Bronchial epithelial cell (primary cell): Measurements from ENCODE around the gene RAB3GAP1. TPM values are rescaled to one million over a fixed set of nuclear protein-coding genes. Genes with fewer than 3 reads are reported as not detected.
"Not testable (repeated sequence)": the region's sequence is repeated elsewhere in the genome, so short reads cannot be mapped to it uniquely, and the experiment has no call there.

ENCODE experiments used
- DNase-seq: peaks from one replicate; pipeline ENCODE4 v3.0.0-alpha.2; 2010; ENCODE audit warnings: low read depth
- FAIRE-seq: peaks from 2 replicates; lab custom pipeline; 2011; peaks lifted over from hg19 to GRCh38; lab: Jason Lieb, UNC
- H3K27me3 ChIP-seq: 2 replicates; pipeline ENCODE4 v1.5.1; 2011; ENCODE audit warnings: low read length; ENCODE audit not compliant: control insufficient read depth, insufficient read depth
- H3K36me3 ChIP-seq: 2 replicates; pipeline ENCODE4 v1.5.1; 2011; ENCODE audit warnings: low read length; ENCODE audit not compliant: control insufficient read depth, insufficient read depth
- H3K4me3 ChIP-seq: 2 replicates; pipeline ENCODE4 v1.5.1; 2011; ENCODE audit warnings: mild to moderate bottlenecking, low read depth, low read length, control low read depth
- total RNA-seq: library from RNA; depleted of rRNA; stranded (reverse); fragments of >200 nt; gene quantifications from 2 replicates; pipeline ENCODE4 v1.2.1, GENCODE V29; 2014
- TF ChIP-seq, protein P1 (sequence below): IDR thresholded peaks from 2 replicates; pipeline ENCODE4 v1.5.1; 2011; ENCODE audit warnings: mild to moderate bottlenecking, moderate library complexity, low read length, control low read depth, inconsistent platforms; ENCODE audit not compliant: insufficient read depth, severe bottlenecking

RAB3GAP1 gene
- total RNA-seq, 1 donor from 2014 or later: 120 TPM

DNA sequence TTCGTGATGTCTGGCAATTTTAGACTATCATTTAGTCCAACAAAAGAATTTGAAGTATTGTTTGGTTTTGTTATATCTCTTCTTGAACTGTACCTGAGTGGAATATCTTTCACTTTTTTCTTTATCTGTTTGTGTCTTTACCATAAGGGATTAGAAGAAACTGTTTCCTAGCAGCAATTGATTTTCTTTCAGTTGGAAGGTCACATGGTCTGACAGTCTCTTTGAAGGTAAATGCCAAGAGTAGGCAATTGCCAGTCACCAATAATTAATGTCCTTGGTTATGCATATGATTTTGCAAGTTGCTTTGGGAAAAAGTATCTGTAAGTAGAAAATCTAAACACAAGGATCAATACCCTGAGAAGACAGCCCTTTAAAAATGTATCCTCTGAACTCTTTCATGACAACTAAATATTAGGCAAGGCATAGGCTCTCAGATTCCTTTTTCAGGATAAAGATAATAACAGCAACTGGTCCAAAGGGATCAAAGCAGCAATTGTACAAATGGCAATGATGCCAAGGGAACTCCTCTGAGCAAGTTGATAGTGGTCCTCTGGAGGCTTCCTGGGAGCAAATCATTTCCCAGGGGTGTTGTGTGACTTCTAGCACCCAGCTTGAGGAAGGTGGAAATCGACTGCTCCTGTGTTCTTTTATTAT, 22.5 kb upstream of the RAB3GAP1 start:
- FAIRE-seq (no peak), DNase-seq (no peak)
- H3K36me3 ChIP-seq: no peaks in the 10 kb centered on the region
- H3K27me3 ChIP-seq: no peaks in the 10 kb centered on the region
- no peak overlapping the region for H3K4me3 ChIP-seq
- TF ChIP-seq, protein P1, sequence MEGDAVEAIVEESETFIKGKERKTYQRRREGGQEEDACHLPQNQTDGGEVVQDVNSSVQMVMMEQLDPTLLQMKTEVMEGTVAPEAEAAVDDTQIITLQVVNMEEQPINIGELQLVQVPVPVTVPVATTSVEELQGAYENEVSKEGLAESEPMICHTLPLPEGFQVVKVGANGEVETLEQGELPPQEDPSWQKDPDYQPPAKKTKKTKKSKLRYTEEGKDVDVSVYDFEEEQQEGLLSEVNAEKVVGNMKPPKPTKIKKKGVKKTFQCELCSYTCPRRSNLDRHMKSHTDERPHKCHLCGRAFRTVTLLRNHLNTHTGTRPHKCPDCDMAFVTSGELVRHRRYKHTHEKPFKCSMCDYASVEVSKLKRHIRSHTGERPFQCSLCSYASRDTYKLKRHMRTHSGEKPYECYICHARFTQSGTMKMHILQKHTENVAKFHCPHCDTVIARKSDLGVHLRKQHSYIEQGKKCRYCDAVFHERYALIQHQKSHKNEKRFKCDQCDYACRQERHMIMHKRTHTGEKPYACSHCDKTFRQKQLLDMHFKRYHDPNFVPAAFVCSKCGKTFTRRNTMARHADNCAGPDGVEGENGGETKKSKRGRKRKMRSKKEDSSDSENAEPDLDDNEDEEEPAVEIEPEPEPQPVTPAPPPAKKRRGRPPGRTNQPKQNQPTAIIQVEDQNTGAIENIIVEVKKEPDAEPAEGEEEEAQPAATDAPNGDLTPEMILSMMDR: no peak

DNA sequence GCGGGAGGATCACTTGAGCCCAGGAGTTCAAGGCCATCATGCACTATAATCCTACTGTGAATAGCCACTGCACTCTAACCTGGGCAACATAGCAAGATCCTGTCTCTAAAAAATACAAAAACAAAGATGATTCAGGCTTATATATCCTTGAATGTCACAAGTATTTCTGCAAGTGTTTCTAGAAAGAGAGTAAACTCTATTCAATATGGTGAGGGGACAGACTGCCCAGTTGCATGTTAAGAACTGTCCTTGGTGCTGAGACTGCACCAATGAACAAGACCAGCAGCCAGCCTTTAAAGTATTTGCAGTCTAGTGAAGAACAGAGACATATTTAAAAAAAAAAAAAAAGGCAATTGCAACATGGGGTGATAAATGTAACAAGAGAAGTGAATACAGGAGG, 21.3 kb upstream of the RAB3GAP1 start:
- FAIRE-seq: no peak
- peak; percentile 45 for DNase-seq

DNA sequence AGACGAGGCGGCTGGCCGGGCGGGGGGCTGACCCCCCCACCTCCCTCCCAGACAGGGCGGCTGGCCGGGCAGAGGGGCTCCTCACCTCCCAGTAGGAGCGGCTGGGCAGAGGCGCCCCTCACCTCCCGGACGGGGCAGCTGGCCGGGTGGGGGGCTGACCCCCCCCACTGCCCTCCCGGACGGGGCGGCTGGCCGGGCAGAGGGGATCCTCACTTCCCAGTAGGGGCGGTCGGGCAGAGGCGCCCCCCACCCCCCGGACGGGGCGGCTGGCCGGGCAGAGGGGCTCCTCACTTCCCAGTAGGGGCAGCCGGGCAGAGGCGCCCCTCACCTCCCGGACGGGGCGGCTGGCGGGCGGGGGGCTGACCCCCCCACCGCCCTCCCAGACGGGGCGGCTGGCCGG, 18.9 kb upstream of the RAB3GAP1 start:
- not testable (repeated sequence) for DNase-seq

More for the DNA sequence above, 21.3 kb upstream of the RAB3GAP1 start:
- H3K4me3 ChIP-seq: no peak overlapping the region
- no peaks in the 10 kb centered on the region for H3K27me3 ChIP-seq
- H3K36me3 ChIP-seq: no peaks in the 10 kb centered on the region
- TF ChIP-seq, protein P1: no peak

DNA sequence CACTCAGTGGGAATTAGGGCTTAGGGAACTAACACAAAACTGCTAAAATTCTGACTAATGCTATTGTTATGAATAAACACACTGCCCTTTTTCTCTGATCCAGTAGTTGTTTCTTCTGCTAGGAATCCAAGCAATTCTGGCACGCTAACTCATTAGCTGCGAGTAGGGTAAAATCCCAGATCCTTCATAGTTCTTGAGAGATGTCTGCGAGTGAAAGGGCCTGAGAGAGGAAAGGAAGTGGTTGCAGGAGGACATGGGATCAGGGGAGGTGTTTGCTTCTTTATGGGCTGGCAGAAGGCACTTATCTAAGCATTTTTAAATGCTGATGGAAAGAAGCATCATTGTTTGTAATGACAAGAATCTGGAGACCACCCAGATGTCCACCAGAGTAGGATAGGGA, 14.3 kb upstream of the RAB3GAP1 start:
- TF ChIP-seq, protein P1: no peak
- Histone ChIP-seq H3K36me3 (no peaks in the 10 kb centered on the region), H3K4me3 (no peak overlapping the region), H3K27me3 (no peaks in the 10 kb centered on the region)
- DNase-seq: no peak
- FAIRE-seq: no peak

More for the DNA sequence above, 18.9 kb upstream of the RAB3GAP1 start:
- not testable (repeated sequence) for H3K27me3 ChIP-seq, FAIRE-seq, H3K36me3 ChIP-seq, H3K4me3 ChIP-seq

DNA sequence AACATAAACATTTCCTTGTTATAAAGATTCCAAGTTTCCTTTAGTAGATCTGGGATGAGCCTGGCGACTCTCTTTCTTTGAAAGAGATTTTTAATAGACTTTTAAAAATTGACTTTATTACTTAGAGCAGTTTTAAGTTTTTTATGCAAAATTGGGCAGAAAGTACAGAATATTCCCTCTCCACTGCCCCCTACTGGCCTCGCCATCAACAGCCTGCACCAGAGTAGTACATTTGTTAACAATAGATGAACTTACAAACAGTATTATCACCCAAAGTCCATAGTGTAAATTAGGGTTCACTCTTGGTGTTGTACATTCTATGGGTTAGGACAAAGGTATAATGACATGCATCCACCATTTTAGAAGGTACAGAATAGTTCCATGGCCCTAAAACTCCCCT, 8.7 kb upstream of the RAB3GAP1 start:
- FAIRE-seq: no peak
- TF ChIP-seq, protein P1: no peak
- Histone ChIP-seq H3K27me3 (no peaks in the 10 kb centered on the region), H3K36me3 (no peaks in the 10 kb centered on the region), H3K4me3 (no peak overlapping the region)
- no peak for DNase-seq

DNA sequence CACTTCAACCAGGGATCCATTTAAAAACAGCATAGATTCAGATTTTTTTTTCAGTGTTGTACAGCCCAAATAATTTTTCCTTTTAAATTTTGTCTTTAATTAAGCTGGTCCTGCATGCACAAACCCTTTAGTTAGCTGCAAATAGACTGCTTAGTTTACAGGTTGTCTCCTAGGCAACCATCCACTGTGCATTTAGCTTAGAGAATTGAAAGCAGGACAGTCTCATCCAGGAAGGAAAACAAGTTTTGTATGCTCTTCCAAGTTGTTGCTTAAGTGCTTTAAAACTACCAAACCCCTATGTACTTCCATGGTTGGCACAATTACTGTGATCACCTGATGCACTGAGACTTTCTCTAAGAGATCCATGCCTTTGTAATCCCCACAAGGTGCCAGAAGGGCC, 4.8 kb upstream of the RAB3GAP1 start, which contains the start of gene MAP3K19:
MAP3K19 (minus strand) TSS at position 148 of the 400 bp plus-strand sequence. CDS start 22,800 bp downstream, outside the sequence.
- no peak for FAIRE-seq
- DNase-seq: no peak

More for the DNA sequence above, 4.8 kb upstream of the RAB3GAP1 start, which contains the start of gene MAP3K19:
- Histone ChIP-seq H3K36me3 (no peaks in the 10 kb centered on the region), H3K4me3 (no peak within 1 kb of the TSS), H3K27me3 (no peaks in the 10 kb centered on the region)
- TF ChIP-seq, protein P1: no peak
